ENCODE data around the gene CCER1.

Gene CCER1

GRCh38 chr12:90920222-90920621 lies 34.8 kb downstream of the CCER1 start:
- no peak for DNase-seq (ENCODE audit: low read depth, low spot score)

GRCh38 chr12:90917431-90917830 lies 37.5 kb downstream of the CCER1 start:
- DNase-seq (ENCODE audit: low read depth, low spot score): no peak

GRCh38 chr12:90916516-90916915 lies 38.5 kb downstream of the CCER1 start:
- DNase-seq (ENCODE audit: low read depth, low spot score): no peak

- no peak for DNase-seq (ENCODE audit: low read depth, low spot score)
These were observed 39.6 kb downstream of the CCER1 start for GRCh38 chr12:90915353-90915752.

GRCh38 chr12:90910958-90911357 lies 44.0 kb downstream of the CCER1 start:
- DNase-seq (ENCODE audit: low read depth, low spot score): no peak

GRCh38 chr12:90909069-90909770 lies 45.8 kb downstream of the CCER1 start:
- no peak for DNase-seq (ENCODE audit: low read depth, low spot score)

GRCh38 chr12:90908465-90908864 lies 46.5 kb downstream of the CCER1 start:
- DNase-seq (ENCODE audit: low read depth, low spot score): no peak

GRCh38 chr12:90905691-90906370 lies 49.1 kb downstream of the CCER1 start:
- DNase-seq (ENCODE audit: low read depth, low spot score): no peak

GRCh38 chr12:90902596-90902995 lies 52.4 kb downstream of the CCER1 start:
- no peak for DNase-seq (ENCODE audit: low read depth, low spot score)

Measured in smooth muscle cell of the brain vasculature (primary cell).